PC-9 (cell line): ENCODE data around the gene SMIM21.

Experiments
- EZH2 ChIP-seq: fragments of 200-600 bp; sonication (generic); IDR thresholded peaks from 2 replicates; pipeline ENCODE4 v1.8.0; 2017; ENCODE audit warnings: antibody characterized with exemption, low read depth
- TF ChIP-seq, protein P1 (sequence below): fragments of 200-600 bp; sonication (generic); conservative IDR thresholded peaks from 2 replicates; pipeline ENCODE4 v1.6.1; 2017; ENCODE audit warnings: mixed run types, antibody characterized with exemption, mild to moderate bottlenecking, moderate library complexity

DNA sequence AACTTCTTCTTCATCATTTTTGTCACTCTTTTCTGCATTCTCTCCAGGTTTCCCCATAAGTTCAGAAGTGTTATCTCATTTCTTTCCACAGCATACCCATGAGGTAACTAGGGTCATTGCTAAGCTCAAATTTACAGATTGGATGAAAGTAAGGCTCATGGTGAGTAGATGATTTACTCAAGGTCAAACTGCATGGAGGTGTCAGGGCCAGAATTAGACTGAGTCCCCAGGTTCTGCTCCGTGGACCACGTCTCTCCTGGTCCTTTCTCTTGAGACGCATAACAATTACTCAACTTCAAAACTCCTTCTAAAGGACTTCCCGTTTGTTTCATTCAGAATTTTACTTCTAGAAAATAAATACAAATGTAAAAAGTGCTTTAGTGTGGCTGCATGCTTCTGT is 43.4 kb downstream of the SMIM21 start:
- TF ChIP-seq, protein P1, sequence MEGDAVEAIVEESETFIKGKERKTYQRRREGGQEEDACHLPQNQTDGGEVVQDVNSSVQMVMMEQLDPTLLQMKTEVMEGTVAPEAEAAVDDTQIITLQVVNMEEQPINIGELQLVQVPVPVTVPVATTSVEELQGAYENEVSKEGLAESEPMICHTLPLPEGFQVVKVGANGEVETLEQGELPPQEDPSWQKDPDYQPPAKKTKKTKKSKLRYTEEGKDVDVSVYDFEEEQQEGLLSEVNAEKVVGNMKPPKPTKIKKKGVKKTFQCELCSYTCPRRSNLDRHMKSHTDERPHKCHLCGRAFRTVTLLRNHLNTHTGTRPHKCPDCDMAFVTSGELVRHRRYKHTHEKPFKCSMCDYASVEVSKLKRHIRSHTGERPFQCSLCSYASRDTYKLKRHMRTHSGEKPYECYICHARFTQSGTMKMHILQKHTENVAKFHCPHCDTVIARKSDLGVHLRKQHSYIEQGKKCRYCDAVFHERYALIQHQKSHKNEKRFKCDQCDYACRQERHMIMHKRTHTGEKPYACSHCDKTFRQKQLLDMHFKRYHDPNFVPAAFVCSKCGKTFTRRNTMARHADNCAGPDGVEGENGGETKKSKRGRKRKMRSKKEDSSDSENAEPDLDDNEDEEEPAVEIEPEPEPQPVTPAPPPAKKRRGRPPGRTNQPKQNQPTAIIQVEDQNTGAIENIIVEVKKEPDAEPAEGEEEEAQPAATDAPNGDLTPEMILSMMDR, result no peak
- TF ChIP-seq EZH2, result no peak
